HCT116 (cell line): ENCODE results near the gene ST14.

Source experiments
- CBX3 ChIP-seq: IDR thresholded peaks from 2 replicates; pipeline ENCODE4 v1.6.1; 2012; ENCODE audit warnings: low read depth
- CEBPB ChIP-seq: IDR thresholded peaks from 2 replicates; pipeline ENCODE4 v1.6.1; 2012; ENCODE audit warnings: low read depth
- CTCF ChIP-seq, 3 experiments: fragments of 200-600 bp in 1 of 3; sonication (generic) in 1 of 3; IDR thresholded peaks in 2 of 3; conservative IDR thresholded peaks in 1 of 3; 2 replicates each; pipeline ENCODE4 v1.5.1; 2012 to 2017; ENCODE audit warnings: low read depth in 2 of 3, low read length in 2 of 3, antibody characterized with exemption in 1 of 3, borderline replicate concordance in 1 of 3, control low read depth in 1 of 3, mild to moderate bottlenecking in 1 of 3, mixed read lengths in 1 of 3, mixed run types in 1 of 3, moderate library complexity in 1 of 3; ENCODE audit not compliant: insufficient read depth in 1 of 3
- EGR1 ChIP-seq: IDR thresholded peaks from 2 replicates; pipeline ENCODE4 v1.6.1; 2012; ENCODE audit warnings: low read depth
- ELF1 ChIP-seq: IDR thresholded peaks from 2 replicates; pipeline ENCODE4 v1.6.1; 2012; ENCODE audit warnings: low read depth, borderline replicate concordance
- EZH2 ChIP-seq: fragments of 200-600 bp; sonication (generic); IDR thresholded peaks from 2 replicates; pipeline ENCODE4 v1.6.1; 2017; ENCODE audit warnings: antibody characterized with exemption, mixed run types
- FOSL1 ChIP-seq: IDR thresholded peaks from 2 replicates; pipeline ENCODE4 v1.6.1; 2012; ENCODE audit warnings: low read depth
- MAX ChIP-seq: IDR thresholded peaks from 2 replicates; pipeline ENCODE4 v1.6.1; 2012
- POLR2A ChIP-seq: IDR thresholded peaks from 2 replicates; pipeline ENCODE4 v1.7.0; 2011; ENCODE audit warnings: borderline replicate concordance; ENCODE audit not compliant: insufficient read depth, insufficient read length; ENCODE audit errors: extremely low read depth
- POLR2AphosphoS5 ChIP-seq: IDR thresholded peaks from 2 replicates; pipeline ENCODE4 v1.6.1; 2011; ENCODE audit warnings: mild to moderate bottlenecking, low read depth, low read length, moderate library complexity
- RAD21 ChIP-seq: IDR thresholded peaks from 2 replicates; pipeline ENCODE4 v1.6.1; 2012; ENCODE audit warnings: low read depth, mild to moderate bottlenecking
- REST ChIP-seq: IDR thresholded peaks from 2 replicates; pipeline ENCODE4 v1.6.1; 2012; ENCODE audit warnings: low read depth
- SP1 ChIP-seq: IDR thresholded peaks from 2 replicates; pipeline ENCODE4 v1.6.1; 2012; ENCODE audit warnings: low read depth
- TCF7L2 ChIP-seq: IDR thresholded peaks from 2 replicates; pipeline ENCODE4 v1.7.0; 2011; ENCODE audit warnings: borderline replicate concordance, inconsistent platforms; ENCODE audit not compliant: insufficient read depth, insufficient read length; ENCODE audit errors: extremely low read depth

- TF ChIP-seq POLR2A (no peak), CTCF (IDR thresholded peaks at IDR 0.05 in 2 of 3, conservative IDR thresholded peaks at IDR 0.05 in 1 of 3; ENCODE audit: borderline replicate concordance in 1 of 3, insufficient read depth in 1 of 3, low read depth in 2 of 3, low read length in 2 of 3) (no peak), CEBPB (no peak), EGR1 (no peak), EZH2 (no peak), SP1 (no peak), POLR2AphosphoS5 (no peak), FOSL1 (no peak), MAX (no peak), ELF1 (no peak), CBX3 (no peak), REST (no peak), RAD21 (no peak), TCF7L2 (no peak)
Measured at GRCh38 chr11:130199792-130200191, 40.2 kb downstream of the ST14 start.
